LNCaP clone FGC (cell line): ENCODE measurements around the gene BDKRB2.

Experiments
- DNase-seq: peaks from one replicate; pipeline ENCODE4 v3.0.0-alpha.2; 2011; ENCODE audit warnings: low read depth
- H3K4me3 ChIP-seq: 2 replicates; pipeline ENCODE4 v1.5.1; 2011; ENCODE audit warnings: mild to moderate bottlenecking, low read depth, low read length, control low read depth
- TF ChIP-seq, protein P1 (sequence below): IDR thresholded peaks from 2 replicates; pipeline ENCODE4 v1.5.1; 2012; ENCODE audit warnings: mild to moderate bottlenecking; ENCODE audit not compliant: control insufficient read depth, insufficient read depth; ENCODE audit errors: extremely low read depth

The BDKRB2 gene

DNA sequence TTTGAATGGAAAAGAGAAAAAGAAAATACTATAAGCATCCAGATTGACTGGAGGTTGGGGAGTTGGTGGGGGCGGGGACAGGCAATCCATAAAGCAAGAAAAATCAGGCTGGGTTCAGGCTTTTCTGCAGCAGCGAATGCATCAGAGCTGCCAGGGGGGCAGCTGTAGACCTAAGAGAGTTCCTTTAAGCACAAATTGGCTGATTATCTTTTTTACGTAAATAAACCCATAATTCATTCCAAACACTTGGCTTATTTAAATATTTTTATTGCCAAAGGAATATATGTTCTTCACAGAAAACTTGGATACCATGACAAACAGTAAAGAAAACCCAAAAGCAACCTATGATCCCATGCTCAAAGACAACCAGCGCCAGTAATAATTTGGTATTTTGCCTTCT, 10.2 kb downstream of the BDKRB2 start:
- TF ChIP-seq, protein P1, sequence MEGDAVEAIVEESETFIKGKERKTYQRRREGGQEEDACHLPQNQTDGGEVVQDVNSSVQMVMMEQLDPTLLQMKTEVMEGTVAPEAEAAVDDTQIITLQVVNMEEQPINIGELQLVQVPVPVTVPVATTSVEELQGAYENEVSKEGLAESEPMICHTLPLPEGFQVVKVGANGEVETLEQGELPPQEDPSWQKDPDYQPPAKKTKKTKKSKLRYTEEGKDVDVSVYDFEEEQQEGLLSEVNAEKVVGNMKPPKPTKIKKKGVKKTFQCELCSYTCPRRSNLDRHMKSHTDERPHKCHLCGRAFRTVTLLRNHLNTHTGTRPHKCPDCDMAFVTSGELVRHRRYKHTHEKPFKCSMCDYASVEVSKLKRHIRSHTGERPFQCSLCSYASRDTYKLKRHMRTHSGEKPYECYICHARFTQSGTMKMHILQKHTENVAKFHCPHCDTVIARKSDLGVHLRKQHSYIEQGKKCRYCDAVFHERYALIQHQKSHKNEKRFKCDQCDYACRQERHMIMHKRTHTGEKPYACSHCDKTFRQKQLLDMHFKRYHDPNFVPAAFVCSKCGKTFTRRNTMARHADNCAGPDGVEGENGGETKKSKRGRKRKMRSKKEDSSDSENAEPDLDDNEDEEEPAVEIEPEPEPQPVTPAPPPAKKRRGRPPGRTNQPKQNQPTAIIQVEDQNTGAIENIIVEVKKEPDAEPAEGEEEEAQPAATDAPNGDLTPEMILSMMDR: no peak
- DNase-seq: no peak
- no peak overlapping the region for H3K4me3 ChIP-seq

DNA sequence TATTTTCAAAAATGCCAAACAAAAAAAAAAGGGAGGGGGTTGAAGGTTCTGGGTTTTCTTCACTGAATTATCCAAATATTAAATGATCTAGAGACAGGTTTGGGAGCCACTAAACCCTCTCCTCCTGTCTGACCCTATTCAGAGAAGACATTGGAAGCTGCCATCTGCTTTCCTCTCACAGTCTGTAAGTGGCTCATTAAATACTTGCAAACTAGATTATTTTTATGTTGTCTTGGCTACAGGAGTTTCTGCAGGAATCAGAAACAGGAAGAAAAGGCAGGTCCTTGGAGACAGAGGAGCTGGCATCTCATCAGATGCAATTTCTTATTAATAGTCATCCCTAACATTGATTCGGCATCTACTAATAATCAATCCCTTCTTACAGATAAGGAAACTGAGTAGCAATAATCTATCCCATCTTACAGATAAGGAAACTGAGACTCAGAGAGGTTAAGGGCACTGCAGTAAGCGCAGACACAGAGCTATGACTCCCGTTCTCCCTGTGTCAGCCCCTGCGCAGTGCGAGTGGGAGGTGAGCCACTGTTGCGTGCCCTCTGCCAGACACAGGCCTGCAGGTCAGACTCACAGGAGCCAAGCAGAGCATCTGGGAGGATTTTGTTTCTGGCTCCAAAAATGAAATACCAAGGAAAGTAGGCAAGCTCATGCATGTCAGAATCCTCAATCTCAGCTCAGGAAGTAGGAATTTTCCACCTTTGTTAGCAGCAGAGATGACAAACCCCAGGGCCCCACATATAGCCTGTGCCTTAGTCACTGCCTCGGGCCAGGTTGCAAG, 11.0 kb downstream of the BDKRB2 start:
- TF ChIP-seq, protein P1: no peak
- DNase-seq: no peak
- no peak overlapping the region for H3K4me3 ChIP-seq

DNA sequence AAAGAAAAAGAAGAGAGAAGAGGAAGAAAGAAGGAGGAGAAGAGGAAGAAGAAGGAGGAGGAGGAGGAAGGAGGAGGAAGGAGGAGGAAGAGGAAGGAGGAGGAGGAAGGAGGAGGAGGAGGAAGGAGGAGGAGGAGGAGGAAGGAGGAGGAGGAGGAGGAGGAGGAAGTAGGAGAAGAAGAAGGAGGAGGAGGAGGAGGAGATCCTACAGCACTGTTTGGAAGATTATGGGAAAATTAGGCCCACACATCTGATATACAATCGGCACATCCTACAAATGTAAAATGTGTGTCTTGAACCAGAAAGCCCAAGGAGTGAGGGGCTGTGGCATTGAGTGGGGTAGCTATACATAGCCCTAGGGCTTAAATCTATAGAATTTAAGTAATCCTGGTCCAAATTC, 12.0 kb downstream of the BDKRB2 start:
- DNase-seq: no peak
- TF ChIP-seq, protein P1: no peak
- no peak overlapping the region for H3K4me3 ChIP-seq

DNA sequence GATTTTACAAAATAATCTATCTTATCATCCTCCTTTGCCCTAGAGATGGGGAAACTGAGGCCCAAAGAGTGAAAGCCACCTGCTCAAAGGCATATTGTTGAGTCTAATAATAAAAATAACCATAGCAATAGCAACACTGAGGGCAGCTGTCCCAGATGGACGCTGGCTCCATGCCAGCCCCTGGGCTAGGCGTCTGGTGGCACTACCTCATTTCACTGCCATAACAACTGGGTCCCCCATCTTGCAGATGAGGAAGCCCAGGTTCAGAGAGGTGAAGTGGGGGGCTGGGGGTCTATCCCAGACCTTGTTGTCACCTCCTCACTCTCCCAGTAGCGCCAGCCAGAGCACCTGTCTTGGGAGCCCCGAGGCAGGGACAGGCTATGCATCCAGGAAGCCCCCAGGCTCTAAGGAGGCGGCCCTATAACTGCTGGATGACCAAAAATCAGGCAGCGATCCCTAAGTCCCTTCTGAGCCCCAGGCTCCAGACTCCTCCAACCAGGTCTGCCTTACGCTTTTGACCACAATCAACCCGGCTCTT, 12.8 kb downstream of the BDKRB2 start:
- TF ChIP-seq, protein P1: no peak
- no peak for DNase-seq

DNA sequence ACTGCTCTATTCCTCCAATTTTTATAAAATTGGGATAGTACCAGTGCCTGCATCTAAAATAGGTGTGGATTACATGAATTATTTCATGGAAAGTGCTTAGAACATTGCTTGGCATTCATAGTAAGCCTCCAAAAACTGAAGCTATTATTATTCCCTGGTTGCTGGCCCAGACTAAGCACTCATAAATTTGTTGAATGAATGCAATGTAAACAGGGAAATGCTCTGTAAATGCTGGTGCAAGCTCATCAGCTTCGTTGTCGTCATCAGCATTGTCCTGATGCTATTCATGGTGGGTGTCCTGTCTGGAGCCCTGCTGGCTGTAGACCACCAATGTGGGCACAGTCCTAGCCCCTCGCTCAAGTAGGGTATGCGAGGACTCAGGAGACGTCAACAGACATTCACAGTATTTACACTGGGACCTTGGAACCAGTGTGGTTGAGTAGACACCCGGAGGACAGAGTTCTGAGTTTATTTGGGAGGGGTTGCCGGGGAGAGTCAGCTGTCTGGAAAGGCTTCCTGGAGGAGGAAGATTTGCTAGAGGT, 16.5 kb downstream of the BDKRB2 start:
- H3K4me3 ChIP-seq: no peak overlapping the region
- TF ChIP-seq, protein P1: no peak
- DNase-seq: peak; percentile 45

More for the DNA sequence above, 12.8 kb downstream of the BDKRB2 start:
- no peak overlapping the region for H3K4me3 ChIP-seq

DNA sequence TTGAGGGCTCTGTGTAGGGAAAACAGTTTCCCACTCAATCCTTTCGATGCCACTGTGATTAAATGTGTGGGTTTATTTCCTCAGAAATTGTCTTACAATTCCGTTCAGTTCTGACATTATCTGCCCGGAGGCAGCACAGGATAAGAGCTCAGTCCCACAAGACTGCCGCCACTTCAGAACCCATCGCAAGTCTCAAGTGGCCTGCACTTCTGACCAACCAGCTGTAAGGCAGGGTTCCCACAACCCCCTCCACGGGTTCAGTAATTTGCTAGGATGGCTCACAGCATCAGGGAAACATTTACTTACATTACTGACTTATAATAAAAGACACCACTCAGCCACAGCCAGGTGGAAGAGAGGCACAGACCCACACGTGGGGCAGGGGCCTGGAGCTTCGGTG, 17.2 kb downstream of the BDKRB2 start:
- DNase-seq: no peak
- no peak overlapping the region for H3K4me3 ChIP-seq
- TF ChIP-seq, protein P1: no peak
